Type B pancreatic cell (in vitro differentiated cells): ENCODE results near the gene NCK2. TPM values are rescaled to one million over a fixed set of nuclear protein-coding genes. Genes with fewer than 3 reads are reported as not detected.
A peak's percentile ranks its signal among the peaks of the same experiment; 100 is the strongest.
"Not testable (repeated sequence)": the region's sequence is repeated elsewhere in the genome, so short reads cannot be mapped to it uniquely, and the experiment has no call there.

Experiments used
- DNase-seq: peaks from one replicate; pipeline ENCODE4 v3.0.0; 2021; ENCODE audit warnings: mixed read lengths; ENCODE audit not compliant: unreplicated experiment; ENCODE audit errors: extremely low spot score
- H3K27ac Mint-ChIP-seq: 2 replicates; pipeline ENCODE4 v1.8.0; 2021; ENCODE audit warnings: mild to moderate bottlenecking, mixed read lengths
- H3K27me3 Mint-ChIP-seq: 2 replicates; pipeline ENCODE4 v1.8.0; 2021; ENCODE audit warnings: mixed read lengths
- H3K36me3 Mint-ChIP-seq: 2 replicates; pipeline ENCODE4 v1.8.0; 2021; ENCODE audit warnings: mixed read lengths
- H3K4me1 Mint-ChIP-seq: one replicate; pipeline ENCODE4 v1.8.0; 2021; ENCODE audit warnings: mixed read lengths; ENCODE audit not compliant: unreplicated experiment
- H3K4me3 Mint-ChIP-seq: 2 replicates; pipeline ENCODE4 v1.8.0; 2021; ENCODE audit warnings: mild to moderate bottlenecking, mixed read lengths
- H3K9me3 Mint-ChIP-seq: 2 replicates; pipeline ENCODE4 v1.8.0; 2021; ENCODE audit warnings: mixed read lengths
- total RNA-seq: library from RNA; stranded (reverse); gene quantifications from 2 replicates; pipeline ENCODE4 v1.2.1, GENCODE V29; 2021; ENCODE audit warnings: low replicate concordance
- TF ChIP-seq, protein P1 (sequence below): fragments of 200-600 bp; sonication (generic); conservative IDR thresholded peaks from 2 replicates; pipeline ENCODE4 v1.5.0; 2021; ENCODE audit warnings: antibody characterized with exemption, mild to moderate bottlenecking

The NCK2 gene
- total RNA-seq, 1 donor from 2014 or later: 86.4 TPM

DNA sequence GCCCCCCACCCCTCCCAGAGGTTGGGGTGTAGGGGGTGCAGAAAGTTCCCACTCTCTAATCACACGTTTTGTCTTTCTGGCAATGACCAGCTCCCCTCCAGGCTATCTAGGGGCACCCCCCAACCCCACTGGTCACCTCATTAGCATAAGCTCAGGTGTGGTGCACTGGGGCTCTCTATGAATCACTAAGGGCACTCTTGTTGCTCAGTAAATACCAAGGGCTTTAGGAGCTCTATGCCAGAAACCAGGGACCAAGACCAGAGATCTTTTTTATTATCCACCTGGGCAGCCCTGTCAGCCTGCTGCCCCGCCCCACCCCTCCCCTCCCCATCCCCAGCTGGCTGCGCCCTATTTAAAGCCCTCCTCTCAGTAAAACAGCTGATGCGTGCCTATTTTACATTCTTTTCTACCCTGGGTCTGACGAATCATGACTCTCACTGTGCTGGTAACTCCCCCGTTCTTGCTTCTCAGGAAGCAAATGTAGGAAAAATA lies 24.3 kb downstream of the NCK2 start:
- Mint-ChIP-seq H3K4me3 (peak overlapping the region; percentile 6), H3K27me3 (no peaks in the 10 kb centered on the region), H3K9me3 (no peaks in the 10 kb centered on the region), H3K36me3 (peaks cover 14% of the 10 kb centered on the region), H3K27ac (peak overlapping the region; percentile 87), H3K4me1 (peaks cover 52% of the 10 kb centered on the region)
- TF ChIP-seq, protein P1, sequence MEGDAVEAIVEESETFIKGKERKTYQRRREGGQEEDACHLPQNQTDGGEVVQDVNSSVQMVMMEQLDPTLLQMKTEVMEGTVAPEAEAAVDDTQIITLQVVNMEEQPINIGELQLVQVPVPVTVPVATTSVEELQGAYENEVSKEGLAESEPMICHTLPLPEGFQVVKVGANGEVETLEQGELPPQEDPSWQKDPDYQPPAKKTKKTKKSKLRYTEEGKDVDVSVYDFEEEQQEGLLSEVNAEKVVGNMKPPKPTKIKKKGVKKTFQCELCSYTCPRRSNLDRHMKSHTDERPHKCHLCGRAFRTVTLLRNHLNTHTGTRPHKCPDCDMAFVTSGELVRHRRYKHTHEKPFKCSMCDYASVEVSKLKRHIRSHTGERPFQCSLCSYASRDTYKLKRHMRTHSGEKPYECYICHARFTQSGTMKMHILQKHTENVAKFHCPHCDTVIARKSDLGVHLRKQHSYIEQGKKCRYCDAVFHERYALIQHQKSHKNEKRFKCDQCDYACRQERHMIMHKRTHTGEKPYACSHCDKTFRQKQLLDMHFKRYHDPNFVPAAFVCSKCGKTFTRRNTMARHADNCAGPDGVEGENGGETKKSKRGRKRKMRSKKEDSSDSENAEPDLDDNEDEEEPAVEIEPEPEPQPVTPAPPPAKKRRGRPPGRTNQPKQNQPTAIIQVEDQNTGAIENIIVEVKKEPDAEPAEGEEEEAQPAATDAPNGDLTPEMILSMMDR: no peak
- DNase-seq: no peak

DNA sequence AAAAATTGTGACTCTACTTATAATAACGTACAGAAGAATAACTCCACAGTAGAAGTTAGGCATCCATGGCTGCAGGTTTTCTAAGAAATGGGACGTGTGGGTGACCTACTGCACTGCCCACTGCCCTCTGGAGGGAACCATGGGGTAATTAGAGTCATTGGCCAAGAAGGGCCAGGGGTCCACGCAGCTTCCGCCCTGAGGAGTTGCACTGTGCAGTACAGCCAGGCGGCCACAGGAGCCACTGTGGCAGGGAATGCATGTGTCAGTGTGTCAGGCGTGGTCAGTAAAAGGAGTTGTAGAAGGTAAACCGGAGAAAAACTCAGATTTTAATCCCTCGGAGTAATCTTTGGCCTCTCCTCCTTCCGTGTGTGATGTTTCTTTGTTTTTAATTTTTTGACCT lies 24.8 kb downstream of the NCK2 start:
- TF ChIP-seq, protein P1: peak; percentile 62
- H3K4me1 Mint-ChIP-seq: peaks cover 56% of the 10 kb centered on the region
- H3K36me3 Mint-ChIP-seq: peaks cover 14% of the 10 kb centered on the region
- no peak for DNase-seq
- peak overlapping the region; percentile 6 for H3K4me3 Mint-ChIP-seq
- H3K27me3 Mint-ChIP-seq: no peaks in the 10 kb centered on the region
- peak overlapping the region; percentile 87 for H3K27ac Mint-ChIP-seq
- no peaks in the 10 kb centered on the region for H3K9me3 Mint-ChIP-seq

DNA sequence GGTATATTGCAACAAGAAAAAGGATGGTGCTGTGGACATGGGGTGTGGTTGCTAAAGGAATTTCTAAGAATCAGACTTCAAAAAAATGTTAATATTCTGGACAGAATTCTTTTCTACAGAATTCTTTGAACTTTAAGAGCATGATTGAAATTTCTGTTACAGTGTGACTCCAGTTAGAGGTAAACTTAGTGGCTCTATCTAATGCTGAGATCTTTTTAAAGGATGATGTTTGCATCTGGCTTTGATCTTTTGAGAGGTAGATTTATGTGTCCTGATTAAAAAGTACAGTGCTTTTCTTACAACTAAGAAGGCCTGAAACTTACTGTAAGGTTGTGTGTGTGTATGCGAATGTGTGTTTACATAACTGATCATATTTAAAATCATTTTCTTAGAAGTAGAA lies 25.4 kb downstream of the NCK2 start:
- H3K4me1 Mint-ChIP-seq: peaks cover 60% of the 10 kb centered on the region
- H3K36me3 Mint-ChIP-seq: peaks cover 14% of the 10 kb centered on the region
- no peak for DNase-seq
- H3K9me3 Mint-ChIP-seq: no peaks in the 10 kb centered on the region
- no peaks in the 10 kb centered on the region for H3K27me3 Mint-ChIP-seq
- H3K27ac Mint-ChIP-seq: peak overlapping the region; percentile 87
- TF ChIP-seq, protein P1: no peak
- peak overlapping the region; percentile 59 for H3K4me3 Mint-ChIP-seq

DNA sequence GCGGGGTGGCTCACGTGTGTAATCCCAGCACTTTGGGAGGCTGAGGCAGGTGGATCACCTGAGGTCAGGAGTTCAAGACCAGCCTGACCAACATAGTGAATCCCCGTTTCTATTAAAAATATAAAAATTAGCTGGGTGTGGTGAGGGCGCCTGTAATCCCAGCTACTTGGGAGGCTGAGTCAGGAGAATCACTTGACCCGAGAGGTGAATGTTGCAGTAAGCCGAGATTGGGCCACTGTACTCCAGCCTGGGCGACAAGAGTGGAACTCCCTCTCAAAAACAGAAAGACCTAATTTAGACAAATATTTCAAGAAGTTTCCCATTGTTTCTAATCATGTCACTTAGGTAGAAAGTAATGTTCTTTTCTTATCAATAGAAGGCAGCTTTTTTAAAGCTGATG lies 26.6 kb downstream of the NCK2 start:
- peaks cover 14% of the 10 kb centered on the region for H3K36me3 Mint-ChIP-seq
- H3K27ac Mint-ChIP-seq: peak overlapping the region; percentile 72
- not testable (repeated sequence) for H3K9me3 Mint-ChIP-seq, DNase-seq, H3K27me3 Mint-ChIP-seq, H3K4me3 Mint-ChIP-seq
- peaks cover 70% of the 10 kb centered on the region for H3K4me1 Mint-ChIP-seq

DNA sequence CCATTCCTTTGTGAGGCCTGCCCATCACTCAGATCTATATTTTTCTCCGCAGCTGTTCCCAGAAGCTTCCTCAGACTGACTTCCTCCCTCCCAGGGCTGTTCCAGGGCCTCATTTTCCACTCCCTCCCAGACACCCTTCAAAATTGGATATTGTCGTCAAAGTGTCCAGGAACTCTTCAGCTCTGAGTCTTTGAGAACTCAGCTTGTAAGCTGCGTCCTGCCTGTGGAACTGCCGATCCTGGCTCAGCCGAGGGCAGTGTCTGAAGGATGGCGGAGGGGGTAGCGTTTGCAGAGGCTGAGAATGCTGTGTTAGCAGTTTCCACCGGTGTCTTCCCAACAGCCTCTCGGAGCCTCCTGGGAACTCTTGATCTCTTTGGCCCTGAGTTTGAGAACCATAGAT lies 27.1 kb downstream of the NCK2 start:
- Mint-ChIP-seq H3K4me1 (peaks cover 67% of the 10 kb centered on the region), H3K36me3 (peaks cover 13% of the 10 kb centered on the region), H3K27me3 (no peaks in the 10 kb centered on the region), H3K4me3 (peak overlapping the region; percentile 39), H3K9me3 (no peaks in the 10 kb centered on the region), H3K27ac (peak overlapping the region; percentile 72)
- DNase-seq: no peak
- TF ChIP-seq, protein P1: no peak

DNA sequence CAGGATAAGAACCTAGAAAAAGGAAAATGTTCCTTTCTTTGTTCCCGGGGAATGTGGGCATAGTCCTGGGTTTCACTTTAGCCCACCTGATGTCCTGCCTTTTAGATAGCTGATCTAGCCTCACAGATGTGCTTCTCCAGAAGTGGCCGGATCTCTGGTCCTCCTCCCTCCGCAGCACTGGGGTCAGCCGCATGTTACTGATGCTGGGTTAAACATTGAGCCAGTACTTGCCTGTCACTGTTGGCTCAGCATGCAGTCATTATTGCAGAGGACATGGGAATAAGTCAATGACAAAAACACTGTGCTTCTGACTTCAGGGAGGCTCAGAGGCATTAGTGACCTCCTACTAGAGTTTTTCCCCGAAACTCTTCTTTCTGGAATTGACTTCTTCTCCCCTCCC lies 27.6 kb downstream of the NCK2 start:
- no peak for DNase-seq
- Mint-ChIP-seq H3K27me3 (no peaks in the 10 kb centered on the region), H3K36me3 (peaks cover 8% of the 10 kb centered on the region), H3K4me3 (peak overlapping the region; percentile 66), H3K4me1 (peaks cover 64% of the 10 kb centered on the region), H3K27ac (peak overlapping the region; percentile 82), H3K9me3 (no peaks in the 10 kb centered on the region)
- TF ChIP-seq, protein P1: no peak
